Measurements from ENCODE around the gene CHAF1B. TPM values are rescaled to one million over a fixed set of nuclear protein-coding genes. Genes with fewer than 3 reads are reported as not detected.

Gene CHAF1B
- polyA plus RNA-seq, 3 donors: 0.24 TPM; not detected in 2

DNA sequence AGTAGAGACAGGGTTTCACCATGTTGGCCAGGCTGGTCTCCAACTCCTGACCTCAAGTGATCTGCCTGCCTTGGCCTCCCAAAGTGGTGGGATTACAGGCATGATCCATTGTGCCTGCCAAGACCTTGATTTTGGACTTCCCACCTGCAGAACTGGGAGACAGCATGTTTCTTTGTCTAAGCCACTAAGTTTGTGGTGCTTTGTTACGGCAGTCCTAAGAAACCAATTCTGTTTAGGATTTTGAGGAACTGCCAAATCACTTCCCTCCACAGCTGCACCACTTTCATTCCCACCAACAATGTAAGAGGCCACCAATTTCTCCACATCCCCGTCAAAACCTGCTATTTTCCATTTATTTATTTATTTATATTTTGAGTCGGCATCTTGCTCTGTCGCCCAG lies 46.1 kb downstream of the CHAF1B start:
- H3K27ac ChIP-seq (ENCODE audit: low read depth in 1 of 2, low read length in 2 of 2): no peak overlapping the region
- H4K20me1 ChIP-seq (ENCODE audit: insufficient read depth, low read length): no peaks in the 10 kb centered on the region
- peaks cover 22 to 35% (median 31%) of the 10 kb centered on the region in 3 donors for H3K27me3 Mint-ChIP-seq (ENCODE audit: low read depth in 3 of 3)
- H3K9me3 Mint-ChIP-seq: no peaks in the 10 kb centered on the region
- H3K4me2 ChIP-seq (replicated peaks; ENCODE audit: extremely low read depth, low read length, poor library complexity, severe bottlenecking): no peak overlapping the region
- no CpG with 5 or more reads among the region's 4 CpGs for WGBS (ENCODE audit: insufficient coverage)
- peak in 2 of 3 donors; percentile 42 to 53 for DNase-seq
- intact Hi-C loops (cut with micrococcal nuclease): no loop called here
- H3K79me2 ChIP-seq (ENCODE audit: insufficient read depth, low read length): no peaks in the 10 kb centered on the region
- H3K36me3 Mint-ChIP-seq: peaks cover 0 to 9% of the 10 kb centered on the region in 2 donors
- no peak overlapping the region for H2AFZ ChIP-seq (ENCODE audit: insufficient read depth, low read depth, low read length, poor library complexity, severe bottlenecking)
- H3K4me1 Mint-ChIP-seq: peaks cover 32% of the 10 kb centered on the region
- H3K27me3 ChIP-seq (ENCODE audit: control insufficient read depth in 2 of 2, insufficient read depth in 2 of 2, low read length in 2 of 2): peaks cover 0 to 14% of the 10 kb centered on the region in 2 donors
- H3K36me3 ChIP-seq (replicated peaks in 1 of 2; ENCODE audit: control insufficient read depth in 1 of 2, insufficient read depth in 2 of 2, low read length in 2 of 2): no peaks in the 10 kb centered on the region
- TF ChIP-seq, protein P1, sequence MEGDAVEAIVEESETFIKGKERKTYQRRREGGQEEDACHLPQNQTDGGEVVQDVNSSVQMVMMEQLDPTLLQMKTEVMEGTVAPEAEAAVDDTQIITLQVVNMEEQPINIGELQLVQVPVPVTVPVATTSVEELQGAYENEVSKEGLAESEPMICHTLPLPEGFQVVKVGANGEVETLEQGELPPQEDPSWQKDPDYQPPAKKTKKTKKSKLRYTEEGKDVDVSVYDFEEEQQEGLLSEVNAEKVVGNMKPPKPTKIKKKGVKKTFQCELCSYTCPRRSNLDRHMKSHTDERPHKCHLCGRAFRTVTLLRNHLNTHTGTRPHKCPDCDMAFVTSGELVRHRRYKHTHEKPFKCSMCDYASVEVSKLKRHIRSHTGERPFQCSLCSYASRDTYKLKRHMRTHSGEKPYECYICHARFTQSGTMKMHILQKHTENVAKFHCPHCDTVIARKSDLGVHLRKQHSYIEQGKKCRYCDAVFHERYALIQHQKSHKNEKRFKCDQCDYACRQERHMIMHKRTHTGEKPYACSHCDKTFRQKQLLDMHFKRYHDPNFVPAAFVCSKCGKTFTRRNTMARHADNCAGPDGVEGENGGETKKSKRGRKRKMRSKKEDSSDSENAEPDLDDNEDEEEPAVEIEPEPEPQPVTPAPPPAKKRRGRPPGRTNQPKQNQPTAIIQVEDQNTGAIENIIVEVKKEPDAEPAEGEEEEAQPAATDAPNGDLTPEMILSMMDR (IDR thresholded peaks at IDR 0.05): no peak
- peak overlapping the region in 4 of 7 donors; percentile 60 to 89 (median 85) for H3K27ac Mint-ChIP-seq
- H3K4me3 ChIP-seq (replicated peaks in 1 of 3; ENCODE audit: low read depth in 2 of 3, low read length in 3 of 3): no peak overlapping the region
- H3K9me3 ChIP-seq (replicated peaks in 1 of 2; ENCODE audit: control insufficient read depth in 1 of 2, insufficient read depth in 1 of 2, low read length in 2 of 2): no peaks in the 10 kb centered on the region
- H3K9ac ChIP-seq (ENCODE audit: insufficient read depth, low read length, poor library complexity, severe bottlenecking): no peak overlapping the region
- peaks cover 21 to 22% of the 10 kb centered on the region in 2 donors for H3K4me1 ChIP-seq (ENCODE audit: control insufficient read depth in 1 of 2, insufficient read depth in 2 of 2, low read length in 2 of 2)
- H3K4me3 Mint-ChIP-seq: peak overlapping the region; percentile 35 to 83

DNA sequence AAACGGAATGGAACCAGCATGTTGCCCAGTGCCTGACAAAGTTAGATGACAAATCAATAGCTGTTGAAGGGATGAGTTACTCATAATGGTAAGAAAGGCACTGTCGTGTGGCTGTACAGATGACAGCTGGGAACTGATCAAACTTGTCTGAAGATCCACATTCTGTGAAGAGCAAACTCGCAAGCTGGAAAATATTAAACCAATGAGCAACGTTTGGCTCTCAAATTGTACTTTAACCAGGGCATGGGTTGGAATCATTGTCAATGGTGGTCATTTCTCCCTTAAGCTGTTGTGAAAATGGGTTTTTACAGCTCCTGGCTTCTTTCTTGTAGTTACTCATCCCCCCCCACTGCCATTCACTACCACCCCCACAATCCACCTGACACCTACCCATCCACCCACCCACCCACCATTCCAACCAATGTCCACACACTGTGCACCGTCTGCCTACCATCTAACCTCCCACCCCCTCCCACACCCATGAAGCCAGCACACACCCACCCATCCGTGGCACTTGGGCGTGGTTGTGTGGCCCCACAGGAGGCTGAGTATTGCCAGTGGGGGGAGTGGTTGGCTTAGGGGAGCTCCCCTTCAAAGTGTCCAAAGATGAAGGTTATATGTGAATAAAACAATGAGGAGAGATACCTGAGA lies 48.0 kb downstream of the CHAF1B start:
- no peaks in the 10 kb centered on the region for H4K20me1 ChIP-seq (ENCODE audit: insufficient read depth, low read length)
- intact Hi-C loops (cut with micrococcal nuclease): no loop called here
- H3K4me3 ChIP-seq (replicated peaks in 1 of 3; ENCODE audit: low read depth in 2 of 3, low read length in 3 of 3): no peak overlapping the region
- no peak overlapping the region for H3K27ac ChIP-seq (ENCODE audit: low read depth in 1 of 2, low read length in 2 of 2)
- H3K27me3 Mint-ChIP-seq (ENCODE audit: low read depth in 3 of 3): peaks cover 22 to 35% (median 31%) of the 10 kb centered on the region in 3 donors
- no peaks in the 10 kb centered on the region for H3K9me3 Mint-ChIP-seq
- H3K79me2 ChIP-seq (ENCODE audit: insufficient read depth, low read length): no peaks in the 10 kb centered on the region
- H3K36me3 Mint-ChIP-seq: peaks cover 0 to 9% of the 10 kb centered on the region in 2 donors
- WGBS (ENCODE audit: insufficient coverage): 86% methylated on average over 2 of the region's 7 CpGs
- no peak overlapping the region for H3K4me2 ChIP-seq (replicated peaks; ENCODE audit: extremely low read depth, low read length, poor library complexity, severe bottlenecking)
- H3K36me3 ChIP-seq (replicated peaks in 1 of 2; ENCODE audit: control insufficient read depth in 1 of 2, insufficient read depth in 2 of 2, low read length in 2 of 2): no peaks in the 10 kb centered on the region
- peaks cover 0 to 14% of the 10 kb centered on the region in 2 donors for H3K27me3 ChIP-seq (ENCODE audit: control insufficient read depth in 2 of 2, insufficient read depth in 2 of 2, low read length in 2 of 2)
- H3K27ac Mint-ChIP-seq: no peak overlapping the region
- no peak for DNase-seq
- H3K9ac ChIP-seq (ENCODE audit: insufficient read depth, low read length, poor library complexity, severe bottlenecking): no peak overlapping the region
- peaks cover 46% of the 10 kb centered on the region for H3K4me1 Mint-ChIP-seq
- no peak overlapping the region for H3K4me3 Mint-ChIP-seq
- no peak overlapping the region for H2AFZ ChIP-seq (ENCODE audit: insufficient read depth, low read depth, low read length, poor library complexity, severe bottlenecking)
- no peaks in the 10 kb centered on the region for H3K9me3 ChIP-seq (replicated peaks in 1 of 2; ENCODE audit: control insufficient read depth in 1 of 2, insufficient read depth in 1 of 2, low read length in 2 of 2)
- H3K4me1 ChIP-seq (ENCODE audit: control insufficient read depth in 1 of 2, insufficient read depth in 2 of 2, low read length in 2 of 2): peaks cover 22 to 32% of the 10 kb centered on the region in 2 donors
- TF ChIP-seq, protein P1 (IDR thresholded peaks at IDR 0.05): no peak

Data from CD14-positive monocyte (primary cell).